ENCODE results near the gene SPR. TPM values are rescaled to one million over a fixed set of nuclear protein-coding genes. Genes with fewer than 3 reads are reported as not detected.

Gene SPR
- polyA plus RNA-seq, 2 of the 4 experiments (the other 2 are of a cell fraction): 88.5 to 138 TPM

DNA sequence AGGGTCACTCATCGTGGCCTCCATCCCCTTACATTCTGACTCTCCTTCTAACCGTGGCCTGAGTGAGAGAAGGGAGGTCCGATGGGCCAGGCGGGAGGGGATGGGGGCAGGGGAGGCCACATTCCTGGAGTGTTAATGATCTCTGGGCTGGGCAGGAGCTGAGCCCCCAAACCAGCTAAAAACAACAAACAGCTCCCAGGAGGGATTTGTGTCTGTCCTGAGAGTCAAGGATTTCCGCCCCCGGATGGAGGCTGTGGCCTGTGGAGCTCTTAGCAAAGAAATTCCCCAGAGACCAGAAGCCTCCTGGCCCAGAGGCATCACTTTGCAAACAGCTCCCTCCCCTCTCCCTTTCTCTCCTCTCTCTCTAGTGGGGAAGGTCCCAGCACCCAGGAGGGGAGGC lies 53.6 kb downstream of the SPR start:
- no peak for FAIRE-seq

More for the DNA sequence above, 53.6 kb downstream of the SPR start:
- Histone ChIP-seq H3K4me1 (no peaks in the 10 kb centered on the region), H3K4me3 (no peak overlapping the region), H3K27ac (no peak overlapping the region), H3K4me2 (no peak overlapping the region), H3K9me3 (no peaks in the 10 kb centered on the region)
- POLR2A ChIA-PET: no interaction called here
- 92% methylated on average over 6 of the region's 6 CpGs for WGBS (ENCODE audit: missing lambda C conversion rate)
- DNase-seq (ENCODE audit: low read depth in 1 of 2, low spot score in 1 of 2): no peak
- CTCF ChIA-PET: interaction anchor here (1.0 to 3.1 kb wide), 7 partner anchors 12 to 237 kb away, joined by 3 to 15 read pairs (median 3); no protein-coding TSS in a partner anchor
- TF ChIP-seq NFE2L2 (conservative IDR thresholded peaks at IDR 0.05; ENCODE audit: low read length) (no peak), EHF (CRISPR knock-in tag; IDR thresholded peaks at IDR 0.05) (no peak), CBX2 (IDR thresholded peaks at IDR 0.05; ENCODE audit: borderline replicate concordance, low read depth) (no peak), ZFP36 (IDR thresholded peaks at IDR 0.05; ENCODE audit: borderline replicate concordance, partially characterized antibody) (no peak), EP300 (IDR thresholded peaks at IDR 0.05) (no peak), FOSL2 (IDR thresholded peaks at IDR 0.05) (no peak), FOSL2 (CRISPR knock-in tag; IDR thresholded peaks at IDR 0.05) (no peak), KDM5A (IDR thresholded peaks at IDR 0.05) (no peak), TFCP2L1 (CRISPR knock-in tag; IDR thresholded peaks at IDR 0.05) (no peak), FOXS1 (CRISPR knock-in tag; IDR thresholded peaks at IDR 0.05) (no peak), RNF2 (IDR thresholded peaks at IDR 0.05; ENCODE audit: borderline replicate concordance, low read depth) (no peak), SREBF2 (IDR thresholded peaks at IDR 0.05) (no peak), CHD2 (IDR thresholded peaks at IDR 0.05; ENCODE audit: low read length, partially characterized antibody) (no peak), NPAS2 (CRISPR knock-in tag; IDR thresholded peaks at IDR 0.05; ENCODE audit: borderline replicate concordance) (no peak), CEBPB (IDR thresholded peaks at IDR 0.05) (no peak)
- TF ChIP-seq, protein P1, sequence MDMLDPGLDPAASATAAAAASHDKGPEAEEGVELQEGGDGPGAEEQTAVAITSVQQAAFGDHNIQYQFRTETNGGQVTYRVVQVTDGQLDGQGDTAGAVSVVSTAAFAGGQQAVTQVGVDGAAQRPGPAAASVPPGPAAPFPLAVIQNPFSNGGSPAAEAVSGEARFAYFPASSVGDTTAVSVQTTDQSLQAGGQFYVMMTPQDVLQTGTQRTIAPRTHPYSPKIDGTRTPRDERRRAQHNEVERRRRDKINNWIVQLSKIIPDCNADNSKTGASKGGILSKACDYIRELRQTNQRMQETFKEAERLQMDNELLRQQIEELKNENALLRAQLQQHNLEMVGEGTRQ (IDR thresholded peaks at IDR 0.05): no peak
- TF ChIP-seq, protein P2, sequence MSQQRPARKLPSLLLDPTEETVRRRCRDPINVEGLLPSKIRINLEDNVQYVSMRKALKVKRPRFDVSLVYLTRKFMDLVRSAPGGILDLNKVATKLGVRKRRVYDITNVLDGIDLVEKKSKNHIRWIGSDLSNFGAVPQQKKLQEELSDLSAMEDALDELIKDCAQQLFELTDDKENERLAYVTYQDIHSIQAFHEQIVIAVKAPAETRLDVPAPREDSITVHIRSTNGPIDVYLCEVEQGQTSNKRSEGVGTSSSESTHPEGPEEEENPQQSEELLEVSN (IDR thresholded peaks at IDR 0.05; ENCODE audit: borderline replicate concordance, low read depth): no peak
- TF ChIP-seq, protein P3, sequence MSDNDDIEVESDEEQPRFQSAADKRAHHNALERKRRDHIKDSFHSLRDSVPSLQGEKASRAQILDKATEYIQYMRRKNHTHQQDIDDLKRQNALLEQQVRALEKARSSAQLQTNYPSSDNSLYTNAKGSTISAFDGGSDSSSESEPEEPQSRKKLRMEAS (IDR thresholded peaks at IDR 0.05): no peak
- ATAC-seq: no peak

Other genes with a start within 250 kb of the SPR start
- 24.7 and 28.3 TPM in 2 replicates for gene EXOC6B, start 61.4 kb upstream of the SPR start, polyA plus RNA-seq (2011; rRNA removed)
- gene EXOC6B, start 61.4 kb upstream of the SPR start, polyA plus RNA-seq (2017; fragmentation: RNase III; extraction: RNeasy Plus Mini Kit Qiagen cat#74134 plus additional on column Dnase treatment): 14.3 to 18.5 TPM (median 15.5 TPM) in 3 replicates
- gene EMX1, start 30.1 kb downstream of the SPR start, polyA plus RNA-seq (2011; rRNA removed): not detected in 2 replicates
- gene EMX1, start 30.1 kb downstream of the SPR start, polyA plus RNA-seq (2017; fragmentation: RNase III; extraction: RNeasy Plus Mini Kit Qiagen cat#74134 plus additional on column Dnase treatment): 0.05 TPM in 1 of 3 replicates, not detected in the others
- gene SFXN5, start 184.3 kb downstream of the SPR start, polyA plus RNA-seq (2011; rRNA removed): 16.7 and 22.0 TPM in 2 replicates
- gene SFXN5, start 184.3 kb downstream of the SPR start, polyA plus RNA-seq (2017; fragmentation: RNase III; extraction: RNeasy Plus Mini Kit Qiagen cat#74134 plus additional on column Dnase treatment): 18.2 to 20.4 TPM (median 19.6 TPM) in 3 replicates
- gene RAB11FIP5, start 225.5 kb downstream of the SPR start, polyA plus RNA-seq (2011; rRNA removed): 21.6 and 30.8 TPM in 2 replicates
- gene RAB11FIP5, start 225.5 kb downstream of the SPR start, polyA plus RNA-seq (2017; fragmentation: RNase III; extraction: RNeasy Plus Mini Kit Qiagen cat#74134 plus additional on column Dnase treatment): 18.7 to 21.8 TPM (median 21.7 TPM) in 3 replicates

Measured in A549 (cell line).